Ishikawa (cell line): ENCODE data around the gene DENND1A.

Experiments
- CEBPB ChIP-seq: IDR thresholded peaks from 2 replicates; pipeline ENCODE4 v1.6.1; 2012
- CREB1 ChIP-seq: IDR thresholded peaks from 2 replicates; pipeline ENCODE4 v1.6.1; 2012; ENCODE audit warnings: low read depth
- EGR1 ChIP-seq: IDR thresholded peaks from 2 replicates; pipeline ENCODE4 v1.6.1; 2012
- EP300 ChIP-seq: IDR thresholded peaks from 2 replicates; pipeline ENCODE4 v1.6.1; 2012; ENCODE audit warnings: borderline replicate concordance
- FOXM1 ChIP-seq: IDR thresholded peaks from 2 replicates; pipeline ENCODE4 v1.6.1; 2012; ENCODE audit warnings: low read depth, borderline replicate concordance
- MAX ChIP-seq: IDR thresholded peaks from 2 replicates; pipeline ENCODE4 v1.6.1; 2012
- NFIC ChIP-seq: IDR thresholded peaks from 2 replicates; pipeline ENCODE4 v1.6.1; 2012
- REST ChIP-seq: IDR thresholded peaks from 2 replicates; pipeline ENCODE4 v1.6.1; 2012; ENCODE audit warnings: low read depth, mild to moderate bottlenecking
- TCF12 ChIP-seq: IDR thresholded peaks from 2 replicates; pipeline ENCODE4 v1.6.1; 2012; ENCODE audit warnings: low read depth
- YY1 ChIP-seq: IDR thresholded peaks from 2 replicates; pipeline ENCODE4 v1.6.1; 2012; ENCODE audit warnings: low read depth

- no peak for TF ChIP-seq CREB1
- TF ChIP-seq CEBPB, result no peak
- no peak for TF ChIP-seq FOXM1
- TF ChIP-seq EP300, result no peak
- TF ChIP-seq REST, result no peak
- no peak for TF ChIP-seq NFIC
- no peak for TF ChIP-seq YY1
- no peak for TF ChIP-seq TCF12
- no peak for TF ChIP-seq MAX
- no peak for TF ChIP-seq EGR1
These were observed 553.5 kb downstream of the DENND1A start for GRCh38 chr9:123376218-123377071.
